Testis (tissue), 3 donors: Measurements from ENCODE around the gene FAM162A. TPM values are rescaled to one million over a fixed set of nuclear protein-coding genes. Genes with fewer than 3 reads are reported as not detected.
"Not testable (repeated sequence)": the region's sequence is repeated elsewhere in the genome, so short reads cannot be mapped to it uniquely, and the experiment has no call there.

Source experiments
- DNase-seq: peaks from one replicate; pipeline ENCODE4 v3.0.0-alpha.2; 2019
- H3K27ac ChIP-seq, 2 donors: fragments of 200-600 bp; sonication (generic); one replicate each; pipeline ENCODE4 v1.5.1; 2019
- H3K27me3 ChIP-seq: fragments of 200-600 bp; sonication (generic); one replicate; pipeline ENCODE4 v1.5.1; 2019
- H3K36me3 ChIP-seq: fragments of 200-600 bp; sonication (generic); one replicate; pipeline ENCODE4 v1.5.1; 2017; ENCODE audit warnings: low read depth; ENCODE audit errors: missing control alignments
- H3K4me1 ChIP-seq: fragments of 200-600 bp; sonication (generic); one replicate; pipeline ENCODE4 v1.5.1; 2019
- H3K4me3 ChIP-seq, 2 donors: fragments of 200-600 bp; sonication (generic); one replicate each; pipeline ENCODE4 v1.5.1; 2017 to 2019
- H3K9me3 ChIP-seq: fragments of 200-600 bp; sonication (generic); one replicate; pipeline ENCODE4 v1.5.1; 2017
- CTCF ChIP-seq, 3 experiments: fragments of 450-650 bp in 2 of 3; fragments of 200-600 bp in 1 of 3; sonication (generic) in 1 of 3; IDR thresholded peaks; one replicate each; pipeline ENCODE4 v1.5.1; 2016 to 2019; ENCODE audit warnings: antibody characterized with exemption in 3 of 3, mild to moderate bottlenecking in 2 of 3, moderate library complexity in 1 of 3
- POLR2A ChIP-seq: fragments of 450-650 bp; IDR thresholded peaks from one replicate; pipeline ENCODE4 v1.6.1; 2017; ENCODE audit warnings: antibody characterized with exemption, mild to moderate bottlenecking, moderate library complexity
- WGBS, 2 donors: methylation state at CpG; one replicate each; pipeline ENCODE4 v1.1.5; 2018; 5-methylcytosine and 5-hydroxymethylcytosine counted together
- intact Hi-C: fragments of 100-400 bp; cut with DNase I; formaldehyde crosslinking; loops from one replicate; pipeline ENCODE4 v1.15.1; 2023; ENCODE audit warnings: low total_unique reads
- polyA plus RNA-seq: library from polyadenylated mRNA; stranded (reverse); fragments of 350-450 nt; fragmentation: Illumina TruSeq; extraction: RNeasy Lipid Tissue Mini Kit (QIAGEN cat#74804); gene quantifications from one replicate; pipeline ENCODE4 v1.2.3, GENCODE V29; 2014; ENCODE audit warnings: low read depth, low replicate concordance; ENCODE audit not compliant: insufficient read depth
- total RNA-seq, 2 donors: library from RNA; depleted of rRNA; stranded (reverse); fragments of >200 nt; gene quantifications; one replicate each; pipeline ENCODE4 v1.2.3, GENCODE V29; 2016

The FAM162A gene
- total and polyA plus RNA-seq, 3 donors from 2014 or later, result 16.0 to 77.7 (median 17.7) TPM

- Histone ChIP-seq H3K36me3 (no peaks in the 10 kb centered on the region), H3K9me3 (no peaks in the 10 kb centered on the region), H3K4me1 (no peaks in the 10 kb centered on the region), H3K27me3 (no peaks in the 10 kb centered on the region), H3K4me3 (no peak overlapping the region), H3K27ac (no peak overlapping the region)
- 86 to 97% methylated on average over 1 of the region's 1 CpG for WGBS, 2 donors
- TF ChIP-seq CTCF (IDR thresholded peaks at IDR 0.05) (no peak), POLR2A (no peak)
- DNase-seq, result no peak
- intact Hi-C loops, result no loop called here
Measured at GRCh38 chr3:122365073-122365472, 18.9 kb upstream of the FAM162A start.

GRCh38 chr3:122365582-122366378, 18.2 kb upstream of the FAM162A start:
- H3K4me3 ChIP-seq, intact Hi-C loops, H3K4me1 ChIP-seq, H3K27me3 ChIP-seq, H3K36me3 ChIP-seq, H3K27ac ChIP-seq, H3K9me3 ChIP-seq, DNase-seq: not testable (repeated sequence)
- WGBS, 2 donors, result 91 to 94% methylated on average over 10 of the region's 10 CpGs

- intact Hi-C loops, result no loop called here
- TF ChIP-seq POLR2A (no peak), CTCF (IDR thresholded peaks at IDR 0.05) (no peak)
- H3K36me3 ChIP-seq, result no peaks in the 10 kb centered on the region
- 93 to 97% methylated on average over 5 of the region's 5 CpGs for WGBS, 2 donors
- no peaks in the 10 kb centered on the region for H3K9me3 ChIP-seq
- H3K4me3 ChIP-seq, result no peak overlapping the region
- H3K27ac ChIP-seq, result no peak overlapping the region
- DNase-seq, result no peak
- H3K27me3 ChIP-seq, result no peaks in the 10 kb centered on the region
- H3K4me1 ChIP-seq, result no peaks in the 10 kb centered on the region
Measured at GRCh38 chr3:122366379-122366749, 17.6 kb upstream of the FAM162A start.

- no peak for DNase-seq
- no peak for TF ChIP-seq POLR2A
- no peak for TF ChIP-seq CTCF (IDR thresholded peaks at IDR 0.05)
- 90 to 92% methylated on average over 1 of the region's 1 CpG for WGBS, 2 donors
- Histone ChIP-seq H3K9me3 (no peaks in the 10 kb centered on the region), H3K4me3 (no peak overlapping the region), H3K27ac (no peak overlapping the region), H3K27me3 (no peaks in the 10 kb centered on the region), H3K4me1 (no peaks in the 10 kb centered on the region), H3K36me3 (no peaks in the 10 kb centered on the region)
- intact Hi-C loops, result no loop called here
Measured at GRCh38 chr3:122374034-122374433, 9.9 kb upstream of the FAM162A start.

GRCh38 chr3:122377975-122378374, 6.0 kb upstream of the FAM162A start:
- no peak overlapping the region for H3K4me3 ChIP-seq
- no peak for TF ChIP-seq POLR2A
- no peak for TF ChIP-seq CTCF (IDR thresholded peaks at IDR 0.05)
- H3K27me3 ChIP-seq, result no peaks in the 10 kb centered on the region
- no peaks in the 10 kb centered on the region for H3K4me1 ChIP-seq
- 85 to 90% methylated on average over 4 of the region's 4 CpGs for WGBS, 2 donors
- no peak overlapping the region for H3K27ac ChIP-seq
- H3K9me3 ChIP-seq, result no peaks in the 10 kb centered on the region
- intact Hi-C loops, result no loop called here
- no peaks in the 10 kb centered on the region for H3K36me3 ChIP-seq
- DNase-seq, result no peak
